GM12878 (cell line): ENCODE data around the gene SELENOK. TPM values are rescaled to one million over a fixed set of nuclear protein-coding genes. Genes with fewer than 3 reads are reported as not detected.

ENCODE experiments used
- ATAC-seq: fragments of 200-7000 bp; cut with Tn5 transposase; 3 replicates; pipeline ENCODE4 v1.9.1; 2020; ENCODE audit warnings: mild to moderate bottlenecking, moderate library complexity
- BruUV-seq: library from RNA; stranded (reverse); fragments of 400-500 nt; replicated peaks from 2 replicates; lab custom pipeline; 2021; lab: Mats Ljungman, UMichigan
- CTCF ChIA-PET: fragments of 300-600 bp; sonication (Branson Sonifier 250); formaldehyde crosslinking; extraction: SDS; loops from one replicate; lab custom pipeline; 2021; ENCODE audit warnings: inconsistent platforms; lab: Yijun Ruan, JAX
- POLR2A ChIA-PET: fragments of 350-600 bp; formaldehyde crosslinking; extraction: SDS; loops from one replicate; lab custom pipeline; 2021; ENCODE audit warnings: inconsistent platforms; lab: Charles Lee
- RAD21 ChIA-PET: fragments of 300-600 bp; sonication (Branson Sonifier 250); formaldehyde crosslinking; loops from one replicate; lab custom pipeline; 2023; ENCODE audit warnings: antibody characterized with exemption; ENCODE audit not compliant: unreplicated experiment; lab: Charles Lee
- SMC1A ChIA-PET: fragments of 300-600 bp; sonication (Branson Sonifier 250); formaldehyde crosslinking; loops from one replicate; lab custom pipeline; 2023; ENCODE audit not compliant: unreplicated experiment, uncharacterized antibody; lab: Charles Lee
- DNase-seq: peaks from one replicate; pipeline ENCODE4 v3.0.0-alpha.2; 2011; ENCODE audit warnings: low read depth, low spot score
- FAIRE-seq: peaks from 3 replicates; lab custom pipeline; 2011; peaks lifted over from hg19 to GRCh38; lab: Jason Lieb, UNC
- H2AFZ ChIP-seq: 2 replicates; pipeline ENCODE4 v1.6.0; 2011; ENCODE audit warnings: low read depth, low read length, control low read depth; ENCODE audit not compliant: control insufficient read depth
- H3K27ac ChIP-seq: 2 replicates; pipeline ENCODE4 v1.5.1; 2011; ENCODE audit warnings: control low read depth; ENCODE audit not compliant: control insufficient read depth, insufficient read depth
- H3K27me3 ChIP-seq, 2 experiments: replicated peaks in 1 of 2; 2 replicates each; pipeline versions ENCODE4 v1.6.0 to v1.6.1; 2011; ENCODE audit warnings: low read length in 1 of 2; ENCODE audit not compliant: control insufficient read depth in 2 of 2, insufficient read depth in 2 of 2
- H3K36me3 ChIP-seq, 2 experiments: 2 replicates each; pipeline ENCODE4 v1.5.1; 2011; ENCODE audit warnings: low read length in 1 of 2; ENCODE audit not compliant: control insufficient read depth in 2 of 2, insufficient read depth in 2 of 2
- H3K4me1 ChIP-seq: 2 replicates; pipeline ENCODE4 v1.6.1; 2011; ENCODE audit warnings: mild to moderate bottlenecking, low read length, moderate library complexity, mixed read lengths; ENCODE audit not compliant: control insufficient read depth, insufficient read depth
- H3K4me2 ChIP-seq: 2 replicates; pipeline ENCODE4 v1.6.0; 2011; ENCODE audit warnings: control low read depth; ENCODE audit not compliant: control insufficient read depth, insufficient read depth
- H3K4me3 ChIP-seq: fragments of 200-600 bp; sonication (generic); 2 replicates; pipeline ENCODE4 v1.5.1; 2016
- H3K79me2 ChIP-seq: 2 replicates; pipeline ENCODE4 v1.6.0; 2011; ENCODE audit warnings: low read length; ENCODE audit not compliant: control insufficient read depth, insufficient read depth
- H3K9ac ChIP-seq: 2 replicates; pipeline ENCODE4 v1.8.0; 2011; ENCODE audit warnings: low read length, control low read depth, mixed read lengths; ENCODE audit not compliant: control insufficient read depth, insufficient read depth
- H3K9me3 ChIP-seq: replicated peaks from 3 replicates; pipeline ENCODE4 v1.5.1; 2011; ENCODE audit warnings: mild to moderate bottlenecking, low read length; ENCODE audit not compliant: control insufficient read depth, insufficient read depth
- H4K20me1 ChIP-seq: 2 replicates; pipeline ENCODE4 v1.6.0; 2011; ENCODE audit not compliant: control insufficient read depth, insufficient read depth
- ATF7 ChIP-seq: fragments of 450-650 bp; IDR thresholded peaks from 2 replicates; pipeline ENCODE4 v1.6.1; 2016; ENCODE audit warnings: low read depth, mild to moderate bottlenecking
- BCLAF1 ChIP-seq: fragments of 450-650 bp; IDR thresholded peaks from 2 replicates; pipeline ENCODE4 v1.6.1; 2017; ENCODE audit warnings: antibody characterized with exemption, mild to moderate bottlenecking, moderate library complexity
- CBX5 ChIP-seq: sonication (generic); IDR thresholded peaks from 2 replicates; pipeline ENCODE4 v1.6.1; 2016; ENCODE audit warnings: low read depth, moderate library complexity, mild to moderate bottlenecking, inconsistent platforms
- CHD1 ChIP-seq: IDR thresholded peaks from 2 replicates; pipeline ENCODE4 v1.6.1; 2012; ENCODE audit warnings: low read depth, low read length, improper control_type of control experiment
- IKZF1 ChIP-seq: fragments of 450-650 bp; conservative IDR thresholded peaks from 2 replicates; pipeline ENCODE4 v1.6.1; 2017; ENCODE audit warnings: antibody characterized with exemption, mild to moderate bottlenecking
- LARP7 ChIP-seq: fragments of 450-650 bp; IDR thresholded peaks from 2 replicates; pipeline ENCODE4 v1.6.1; 2017; ENCODE audit warnings: mild to moderate bottlenecking
- PAX5 ChIP-seq: IDR thresholded peaks from 2 replicates; pipeline ENCODE4 v1.6.1; 2011; ENCODE audit warnings: low read depth, low read length, borderline replicate concordance
- PML ChIP-seq: IDR thresholded peaks from 2 replicates; pipeline ENCODE4 v1.6.1; 2012; ENCODE audit warnings: low read length, inconsistent platforms
- SKIL ChIP-seq: fragments of 450-650 bp; IDR thresholded peaks from 2 replicates; pipeline ENCODE4 v1.6.1; 2017; ENCODE audit warnings: mild to moderate bottlenecking, low read depth, inconsistent platforms; ENCODE audit not compliant: poor library complexity, severe bottlenecking
- SREBF1 ChIP-seq: IDR thresholded peaks from 2 replicates; pipeline ENCODE4 v1.6.1; 2012; ENCODE audit warnings: mild to moderate bottlenecking, low read length
- STAT3 ChIP-seq: IDR thresholded peaks from 2 replicates; pipeline ENCODE4 v1.6.1; 2011; ENCODE audit warnings: low read depth, low read length, improper control_type of control experiment
- ZNF217 ChIP-seq: fragments of 450-650 bp; IDR thresholded peaks from 2 replicates; pipeline ENCODE4 v1.6.1; 2017; ENCODE audit warnings: antibody characterized with exemption, mild to moderate bottlenecking
- ZNF24 ChIP-seq: fragments of 450-650 bp; IDR thresholded peaks from 2 replicates; pipeline ENCODE4 v1.6.1; 2017; ENCODE audit warnings: antibody characterized with exemption, mild to moderate bottlenecking
- ZNF274 ChIP-seq: IDR thresholded peaks from one replicate; pipeline ENCODE4 v1.8.0; 2011; ENCODE audit not compliant: insufficient read length, insufficient read depth
- WGBS: methylation state at CpG from one replicate; pipeline ENCODE4 v1.1.6; 2016; ENCODE audit warnings: low lambda C conversion rate; ENCODE audit not compliant: insufficient replicate concordance, insufficient coverage; ENCODE audit errors: missing lambda C conversion rate; 5-methylcytosine and 5-hydroxymethylcytosine counted together
- in situ Hi-C: fragments of 300-500 bp; cut with MboI; formaldehyde crosslinking; loops from 9 replicates; pipeline ENCODE4 v1.14.3; 2018; ENCODE audit warnings: mixed read lengths
- intact Hi-C: fragments of 100-400 bp; cut with micrococcal nuclease; formaldehyde crosslinking; loops from one replicate; pipeline ENCODE4 v1.14.2; 2022; ENCODE audit not compliant: unreplicated experiment
- polyA plus RNA-seq, 11 experiments: library from polyadenylated mRNA; depleted of rRNA in 4 of 11; unstranded in 6 of 11; stranded (reverse) in 5 of 11; fragments of >200 nt; fragmentation: Nextera tagmentation in 4 of 11; fragmentation: Illumina TruSeq in 1 of 11; extraction: Ambion mirVana in 4 of 11; extraction: Trizol in 1 of 11; gene quantifications; 1 replicate in 1 of 11; 2 replicates in 10 of 11; pipeline versions ENCODE4 v1.2.1 to v1.2.3, GENCODE V29; 2011 to 2016; ENCODE audit warnings: inconsistent platforms in 2 of 11, missing spikeins in 2 of 11, low read depth in 1 of 11
- total RNA-seq, 4 experiments: library from RNA; depleted of rRNA in 3 of 4; stranded (reverse); fragments of >200 nt in 3 of 4; fragmentation: Illumina TruSeq in 1 of 4; extraction: Trizol in 1 of 4; gene quantifications; 2 replicates each; pipeline versions ENCODE4 v1.2.1 to v1.2.3, GENCODE V29; 2013 to 2021

SELENOK gene
- total and polyA plus RNA-seq, 10 of the 15 experiments (the other 5 are each of a cell fraction or from before 2014, with no cell fraction given), result 35.4 to 322 (median 101) TPM

GRCh38 chr3:53941184-53941583 is 49.5 kb upstream of the SELENOK start:
- ChIA-PET POLR2A (no interaction called here), SMC1A (interaction anchor here (0.8 to 1.5 kb wide), 2 partner anchors 84 to 433 kb away, joined by 3 read pairs; no protein-coding TSS in a partner anchor), CTCF (no interaction called here), RAD21 (no interaction called here)
- no peak overlapping the region for H3K4me2 ChIP-seq
- H3K9me3 ChIP-seq, result no peaks in the 10 kb centered on the region; the same call in 1 of the 3 replicates
- no peak overlapping the region for H2AFZ ChIP-seq
- no peak overlapping the region for H3K4me3 ChIP-seq
- 38% methylated on average over 6 of the region's 6 CpGs for WGBS
- DNase-seq, result no peak
- no peaks in the 10 kb centered on the region for H3K36me3 ChIP-seq
- intact Hi-C loops, result no loop called here
- no peaks in the 10 kb centered on the region for H4K20me1 ChIP-seq
- TF ChIP-seq PML, result no peak
- no peak for TF ChIP-seq CHD1
- no peak for TF ChIP-seq LARP7
- TF ChIP-seq ZNF24, result no peak
- TF ChIP-seq IKZF1, result no peak
- no peak for TF ChIP-seq SKIL
- TF ChIP-seq ATF7, result no peak
- TF ChIP-seq CBX5, result no peak
- TF ChIP-seq STAT3, result no peak
- TF ChIP-seq ZNF217, result no peak
- TF ChIP-seq ZNF274, result no peak
- no peak for TF ChIP-seq BCLAF1
- TF ChIP-seq SREBF1, result no peak
- no peak for TF ChIP-seq PAX5
- FAIRE-seq, result no peak
- H3K27ac ChIP-seq, result no peak overlapping the region
- no TSS peak for BruUV-seq
- in situ Hi-C loops, result no loop called here
- H3K9ac ChIP-seq, result no peak overlapping the region
- no peaks in the 10 kb centered on the region for H3K4me1 ChIP-seq
- no peak for ATAC-seq
- H3K27me3 ChIP-seq, result no peaks in the 10 kb centered on the region; a peak in 1 of 4 replicates
- H3K79me2 ChIP-seq, result no peaks in the 10 kb centered on the region
